EL (cell line): Measurements from ENCODE around the gene SDHAF2.
"Not testable (repeated sequence)": the region's sequence is repeated elsewhere in the genome, so short reads cannot be mapped to it uniquely, and the experiment has no call there.

Source experiments
- DNase-seq: peaks from one replicate; pipeline ENCODE4 v3.0.0-alpha.2; 2016

Gene SDHAF2

DNA sequence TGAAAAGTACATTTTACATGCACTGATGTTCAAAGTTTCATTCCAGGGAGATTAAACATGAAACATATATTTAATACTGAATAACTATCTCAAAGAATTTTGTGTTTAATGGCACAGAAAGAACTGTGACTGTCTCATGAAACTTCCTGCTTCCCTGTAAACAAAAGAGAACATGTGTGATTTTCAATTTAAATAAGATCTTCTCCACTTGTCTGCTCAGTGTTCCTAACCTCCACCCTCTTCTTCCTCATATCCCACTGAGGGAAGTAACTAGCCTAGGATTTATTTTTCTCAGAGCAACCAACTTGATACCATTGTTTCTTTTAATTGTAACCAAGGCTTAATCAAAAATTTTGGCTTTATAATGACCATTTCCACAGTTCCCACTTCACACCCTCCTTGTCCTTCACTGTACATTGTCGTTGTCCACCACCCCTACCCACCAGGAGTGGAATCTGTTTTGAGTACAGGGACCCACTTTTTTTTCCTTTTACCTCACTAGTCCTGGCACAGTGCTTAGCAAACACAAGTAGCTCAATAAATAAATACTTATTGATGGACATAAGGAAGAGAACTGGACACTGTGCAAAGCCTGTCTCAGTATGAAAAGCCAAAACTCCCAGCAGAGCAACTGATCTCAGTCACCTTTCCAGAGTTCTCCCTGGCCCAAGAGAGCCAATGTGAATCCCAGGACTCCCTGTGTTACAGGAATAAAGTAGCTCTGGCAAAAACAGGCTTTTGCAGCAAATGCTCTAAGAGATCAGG, 4.4 kb upstream of the SDHAF2 start:
- no peak for DNase-seq

GRCh38 chr11:61429346-61429690, 606 bp upstream of the SDHAF2 start:
- DNase-seq, result peak; percentile 72

DNA sequence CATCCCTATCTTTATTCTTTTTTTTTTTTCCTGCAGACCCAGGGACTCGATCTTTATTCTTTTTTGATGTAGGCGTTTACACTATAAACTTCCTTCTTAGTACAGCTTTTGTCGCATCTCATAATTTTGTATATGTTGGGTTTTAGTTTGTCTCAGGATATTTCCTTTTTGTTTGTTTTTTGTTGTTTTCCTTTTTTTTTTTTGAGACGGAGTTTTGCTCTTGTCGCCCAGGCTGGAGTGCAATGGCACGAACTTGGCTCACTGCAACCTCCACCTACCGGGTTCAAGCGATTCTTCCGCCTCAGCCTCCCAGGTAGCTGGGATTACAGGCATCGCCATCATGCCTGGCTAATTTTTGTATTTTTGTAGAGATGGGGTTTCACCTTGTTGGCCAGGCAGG, 915 bp downstream of the SDHAF2 start:
- DNase-seq, result not testable (repeated sequence)

- no peak for DNase-seq
Measured at GRCh38 chr11:61437496-61437895, 7.6 kb downstream of the SDHAF2 start.

- DNase-seq, result no peak
Measured at GRCh38 chr11:61439615-61440014, 9.7 kb downstream of the SDHAF2 start.

DNA sequence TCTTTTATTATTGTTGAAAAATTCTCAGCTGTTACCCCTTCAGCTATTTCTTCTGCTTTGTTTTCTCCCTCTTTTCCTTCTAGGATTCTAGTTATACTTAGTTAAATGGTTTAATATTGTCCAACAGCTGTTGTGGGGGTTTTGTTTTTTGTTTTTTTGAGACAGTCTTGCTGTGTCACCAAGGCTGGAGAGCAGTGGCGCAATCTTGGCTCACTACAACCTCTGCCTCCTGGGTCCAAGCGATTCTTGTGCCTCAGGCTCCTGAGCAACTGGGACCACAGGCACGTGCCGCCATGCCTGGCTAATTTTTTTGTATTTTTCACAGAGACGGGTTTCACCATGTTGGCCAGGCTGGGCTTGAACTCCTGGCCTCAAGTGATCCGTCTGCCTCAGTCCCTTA, 12.7 kb downstream of the SDHAF2 start:
- no peak for DNase-seq

- no peak for DNase-seq
Measured at GRCh38 chr11:61445516-61445915, 15.6 kb downstream of the SDHAF2 start.

DNA sequence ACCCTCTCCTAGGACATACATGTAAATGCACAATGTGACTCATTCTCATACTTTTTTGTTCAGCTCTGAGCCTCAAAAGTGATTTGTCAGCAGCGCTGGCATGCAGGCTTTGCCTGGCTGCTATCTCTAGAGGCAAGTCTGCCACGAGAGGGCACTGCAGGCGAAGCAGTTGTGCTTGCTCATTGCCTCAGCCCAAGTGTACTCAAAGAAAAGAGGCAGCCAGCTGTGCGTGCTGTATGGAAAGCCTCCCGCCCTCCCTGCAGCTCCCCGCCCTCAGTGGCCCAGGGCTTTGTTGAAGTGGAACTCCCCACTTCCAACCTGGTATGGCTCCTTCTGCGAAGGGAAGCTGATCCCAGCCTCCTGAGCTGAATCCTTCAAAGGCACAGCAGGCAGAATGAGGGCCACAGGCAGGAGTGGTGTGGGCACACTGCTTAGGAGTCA, 16.3 kb downstream of the SDHAF2 start:
- peak; percentile 95 for DNase-seq

- DNase-seq, result no peak
Measured at GRCh38 chr11:61447601-61448551, 18.0 kb downstream of the SDHAF2 start.

- no peak for DNase-seq
Measured at GRCh38 chr11:61448552-61448927, 18.6 kb downstream of the SDHAF2 start.

DNA sequence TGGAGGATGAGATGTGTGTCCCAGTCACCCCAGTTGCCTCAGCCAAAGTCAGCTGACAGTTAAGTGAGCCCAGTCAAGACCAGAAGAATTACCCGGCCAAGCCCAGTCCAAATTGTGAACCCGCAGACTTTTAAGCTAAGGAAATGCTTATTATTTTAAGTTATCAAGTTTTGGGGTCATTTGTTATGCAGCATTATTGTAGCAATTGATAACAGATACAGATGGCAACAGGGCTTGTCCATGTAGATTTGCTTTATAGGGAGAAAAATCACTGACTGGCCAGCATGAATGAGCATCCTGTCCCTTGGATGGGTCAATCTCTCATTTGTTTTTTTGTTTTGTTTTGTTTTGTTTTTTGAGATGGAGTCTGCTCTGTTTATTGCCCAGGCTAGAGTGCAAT, 22.9 kb downstream of the SDHAF2 start:
- DNase-seq, result no peak

DNA sequence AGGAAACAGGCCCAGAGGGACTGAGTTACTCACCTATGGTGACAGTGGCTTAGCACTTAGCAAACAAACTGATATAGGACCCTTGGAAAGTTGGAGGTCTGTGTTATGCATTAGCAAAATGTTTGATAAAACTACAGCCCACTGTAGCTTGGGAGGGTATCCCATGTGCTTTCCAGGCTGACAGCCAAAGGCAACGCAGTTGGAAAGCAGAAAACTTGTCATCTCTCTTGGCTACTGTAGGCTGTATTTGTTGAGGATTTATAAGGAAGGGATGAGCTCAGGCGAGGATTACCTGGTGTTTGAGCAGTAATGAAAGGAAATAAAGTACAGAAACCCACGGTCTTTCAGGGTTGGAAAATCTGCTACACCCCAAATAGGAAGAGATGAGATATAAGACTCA, 23.8 kb downstream of the SDHAF2 start:
- no peak for DNase-seq

DNA sequence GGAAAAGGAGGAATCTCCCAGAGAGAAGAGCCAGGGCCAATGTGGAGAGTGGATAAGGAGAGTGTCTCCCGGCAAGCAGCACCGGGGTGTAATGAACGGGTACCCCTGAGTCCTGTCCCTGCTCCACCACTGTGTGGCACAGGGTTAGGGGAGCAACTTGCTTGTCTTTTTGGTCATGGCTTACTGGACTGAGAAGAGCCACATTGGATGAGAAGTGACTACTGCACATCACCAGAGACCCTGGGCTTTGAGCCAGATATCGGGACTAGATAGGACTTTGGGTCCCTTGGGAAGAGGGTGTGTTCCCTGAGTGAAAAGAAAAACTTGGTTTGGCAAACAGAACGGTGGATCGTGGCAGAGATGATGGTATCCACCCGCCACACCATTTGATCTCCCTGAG, 24.6 kb downstream of the SDHAF2 start:
- no peak for DNase-seq

- no peak for DNase-seq
Measured at GRCh38 chr11:61460474-61460881, 30.6 kb downstream of the SDHAF2 start.

- DNase-seq, result no peak
Measured at GRCh38 chr11:61460986-61461385, 31.1 kb downstream of the SDHAF2 start.

DNA sequence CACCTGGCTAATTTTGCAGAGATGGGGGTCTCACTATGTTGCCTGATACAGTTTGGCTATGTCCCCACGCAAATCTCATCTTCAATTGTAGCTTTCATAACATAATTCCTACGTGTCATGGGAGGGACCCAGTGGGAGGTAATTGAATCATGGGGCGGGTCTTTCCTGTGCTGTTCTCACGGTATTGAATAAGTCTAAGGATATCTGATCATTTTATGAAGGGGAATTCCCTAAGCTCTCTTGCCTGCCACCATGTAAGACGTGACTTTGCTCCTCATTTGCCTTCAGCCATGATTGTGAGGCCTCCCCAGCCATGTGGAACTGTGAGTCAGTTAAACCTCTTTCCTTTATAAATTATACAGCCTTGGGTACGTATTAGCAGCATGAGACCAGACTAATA, 37.7 kb downstream of the SDHAF2 start:
- DNase-seq, result not testable (repeated sequence)

DNA sequence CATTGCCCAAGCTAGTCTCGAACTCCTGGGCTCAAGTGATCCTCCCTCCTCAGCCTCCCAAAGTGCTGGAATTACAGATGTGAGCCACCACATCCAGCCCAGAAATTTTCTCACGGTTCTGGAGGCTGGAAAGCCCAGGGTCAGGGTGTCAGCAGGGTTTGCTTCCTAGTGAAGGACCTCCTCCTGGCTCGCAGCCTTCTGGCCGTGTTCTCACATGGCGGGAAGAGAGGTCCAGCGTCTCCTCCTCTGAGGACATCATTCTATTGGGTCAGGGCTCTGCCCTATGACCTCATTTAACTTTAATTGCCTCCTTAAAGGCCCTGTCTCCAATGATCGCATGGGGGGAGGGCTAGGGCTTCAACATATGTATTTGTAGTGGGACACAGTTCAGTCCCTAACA, 38.1 kb downstream of the SDHAF2 start:
- DNase-seq, result no peak

- no peak for DNase-seq
Measured at GRCh38 chr11:61472282-61472681, 42.4 kb downstream of the SDHAF2 start.

DNA sequence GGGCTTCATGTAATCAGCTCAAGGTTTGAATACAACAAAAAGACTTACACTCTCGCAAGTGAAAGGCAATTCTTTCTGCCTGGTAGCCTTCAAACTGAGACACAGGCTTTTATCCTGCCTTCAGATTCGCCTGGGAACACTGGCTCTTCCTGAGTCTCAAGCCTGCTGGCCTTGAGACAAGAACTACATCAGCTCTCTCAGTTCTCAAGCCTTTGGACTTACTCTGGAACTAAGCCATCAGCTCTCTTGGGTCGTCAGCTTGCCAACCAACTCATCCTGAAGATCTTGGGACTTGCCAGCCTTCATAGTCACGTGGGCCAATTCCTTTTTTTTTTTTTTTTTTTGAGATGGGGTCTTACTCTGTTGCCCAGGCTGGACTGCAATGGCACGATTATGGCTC, 42.9 kb downstream of the SDHAF2 start:
- DNase-seq, result no peak

GRCh38 chr11:61473370-61474012, 43.6 kb downstream of the SDHAF2 start:
- peak; percentile 38 for DNase-seq

DNA sequence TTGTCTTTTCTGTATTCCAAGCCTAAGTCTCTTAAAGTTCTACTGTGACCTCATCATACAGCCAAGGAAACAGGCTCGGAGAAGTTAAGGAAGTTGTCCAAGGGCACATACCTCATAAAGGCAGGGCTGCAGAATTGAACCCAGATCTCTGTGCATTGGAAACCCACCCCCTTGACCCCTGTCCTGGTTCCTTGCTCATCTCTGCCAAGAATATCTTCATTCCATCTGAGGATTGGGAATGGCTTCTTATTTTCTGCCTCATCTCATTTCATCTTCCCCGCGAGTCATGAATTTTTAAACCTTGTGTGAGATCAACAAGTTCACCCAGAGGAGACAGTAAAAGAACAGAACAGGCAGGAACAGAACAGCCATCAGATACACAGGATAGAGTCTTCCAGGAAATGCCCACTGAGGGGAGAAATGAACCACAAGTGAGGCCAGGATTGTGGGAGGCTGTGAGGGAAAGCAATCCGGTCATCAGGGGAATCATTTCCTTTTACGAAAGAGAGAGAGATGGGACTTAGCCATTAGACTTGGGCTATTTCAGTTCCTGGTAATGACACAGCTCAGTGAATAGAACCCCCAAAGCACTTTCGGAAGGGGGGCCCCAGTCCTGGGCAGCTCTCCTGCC, 44.2 kb downstream of the SDHAF2 start:
- DNase-seq, result no peak

GRCh38 chr11:61475433-61475832, 45.5 kb downstream of the SDHAF2 start:
- no peak for DNase-seq

GRCh38 chr11:61476371-61476770, 46.4 kb downstream of the SDHAF2 start:
- no peak for DNase-seq
